CD4-positive, alpha-beta T cell (primary cell): Measurements from ENCODE around the gene ATF7IP. TPM values are rescaled to one million over a fixed set of nuclear protein-coding genes. Genes with fewer than 3 reads are reported as not detected.

Source experiments
- ATAC-seq: fragments of 200-7000 bp; cut with Tn5 transposase; one replicate; pipeline ENCODE4 v1.10.0; 2022; ENCODE audit warnings: mild to moderate bottlenecking; ENCODE audit not compliant: poor library complexity
- CTCF ChIA-PET: fragments of 350-600 bp; sonication (Branson Sonifier 250); formaldehyde crosslinking; loops from one replicate; lab custom pipeline; 2021; ENCODE audit warnings: antibody characterized with exemption, inconsistent platforms; lab: Charles Lee
- POLR2A ChIA-PET: fragments of 350-600 bp; sonication (Branson Sonifier 250); formaldehyde crosslinking; loops from one replicate; lab custom pipeline; 2021; ENCODE audit warnings: antibody characterized with exemption, inconsistent platforms; lab: Charles Lee
- DNase-seq, 14 experiments: peaks; one replicate each; pipeline ENCODE4 v3.0.0-alpha.2; 2013 to 2020; ENCODE audit warnings: mixed read lengths in 2 of 14
- H3K27ac ChIP-seq, 2 donors: one replicate each; pipeline versions ENCODE4 v1.5.1 to v1.7.0; 2013; ENCODE audit warnings: low read length in 2 of 2, low read depth in 1 of 2, mild to moderate bottlenecking in 1 of 2
- H3K27me3 ChIP-seq, 2 experiments: 1 replicate in 1 of 2; 2 replicates in 1 of 2; pipeline versions ENCODE4 v1.6.1 to v1.7.0; 2013; ENCODE audit warnings: low read length in 2 of 2, control low read depth in 1 of 2, mild to moderate bottlenecking in 1 of 2, moderate library complexity in 1 of 2; ENCODE audit not compliant: insufficient read depth in 2 of 2, control insufficient read depth in 1 of 2
- H3K36me3 ChIP-seq: one replicate; pipeline ENCODE4 v1.6.1; 2013; ENCODE audit warnings: low read length, control low read depth; ENCODE audit not compliant: insufficient read depth
- H3K4me1 ChIP-seq: one replicate; pipeline ENCODE4 v1.6.1; 2013; ENCODE audit warnings: low read length, control low read depth; ENCODE audit not compliant: insufficient read depth
- H3K4me3 ChIP-seq: one replicate; pipeline ENCODE4 v1.5.1; 2013; ENCODE audit warnings: mild to moderate bottlenecking, low read length, moderate library complexity
- H3K9me3 ChIP-seq, 2 experiments: 1 replicate in 1 of 2; 2 replicates in 1 of 2; pipeline versions ENCODE4 v1.6.1 to v1.7.0; 2013; ENCODE audit warnings: low read length in 2 of 2, mild to moderate bottlenecking in 2 of 2, control low read depth in 1 of 2, moderate library complexity in 1 of 2; ENCODE audit not compliant: control insufficient read depth in 1 of 2, insufficient read depth in 1 of 2
- H3K27ac Mint-ChIP-seq: one replicate; pipeline ENCODE4 v1.8.0; 2020; ENCODE audit warnings: mixed read lengths
- H3K27me3 Mint-ChIP-seq: one replicate; pipeline ENCODE4 v1.8.0; 2021; ENCODE audit warnings: mixed read lengths
- H3K36me3 Mint-ChIP-seq: one replicate; pipeline ENCODE4 v1.8.0; 2021; ENCODE audit warnings: low read depth, mixed read lengths
- H3K4me1 Mint-ChIP-seq: one replicate; pipeline ENCODE4 v1.8.0; 2021; ENCODE audit warnings: low read depth, mixed read lengths
- H3K4me3 Mint-ChIP-seq: one replicate; pipeline ENCODE4 v1.8.0; 2020; ENCODE audit warnings: mild to moderate bottlenecking, mixed read lengths
- H3K9me3 Mint-ChIP-seq: one replicate; pipeline ENCODE4 v1.8.0; 2020; ENCODE audit warnings: mixed read lengths
- CTCF ChIP-seq: fragments of 200-600 bp; IDR thresholded peaks from one replicate; pipeline ENCODE4 v1.8.0; 2022; ENCODE audit warnings: antibody characterized with exemption, mild to moderate bottlenecking
- intact Hi-C, 2 experiments: fragments of 100-400 bp; cut with DNase I in 1 of 2; cut with micrococcal nuclease in 1 of 2; formaldehyde crosslinking; loops; one replicate each; pipeline versions ENCODE4 v1.15.1 to v1.9.0; 2023 to 2025; cut with DNase I, micrococcal nuclease
- total RNA-seq, 174 experiments: library from RNA in 2 of 174; stranded (reverse) in 2 of 174; gene quantifications; one replicate each; pipeline ENCODE4 v1.2.3 and lab custom pipeline; 2021 to 2026

ATF7IP gene
- total RNA-seq, 2 experiments from 2014 or later = 134 to 143 TPM

GRCh38 chr12:14525964-14526363 is 160.5 kb downstream of the ATF7IP start:
- POLR2A ChIA-PET = no interaction called here
- no peak for ATAC-seq

DNA sequence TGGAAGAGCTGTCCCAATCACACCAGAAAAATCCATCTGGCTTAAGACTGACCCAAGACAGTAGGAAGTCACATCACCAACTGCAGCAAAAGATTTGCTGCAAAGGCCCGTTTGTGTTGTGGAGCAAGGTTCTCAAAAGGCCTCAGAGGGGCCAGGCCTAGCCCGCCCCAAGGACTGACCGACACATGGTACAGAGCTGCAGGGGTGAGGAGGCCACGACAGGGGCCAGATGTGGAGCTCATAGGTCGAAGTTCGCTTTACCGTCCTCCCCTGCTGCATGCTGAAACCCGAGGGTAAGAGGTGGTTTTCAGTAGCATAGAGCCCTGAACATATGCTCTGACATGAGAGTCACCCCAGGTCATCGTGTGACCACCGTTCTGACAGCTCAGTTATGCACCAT is 166.7 kb downstream of the ATF7IP start:
- no peaks in the 10 kb centered on the region for H3K27me3 ChIP-seq
- no peaks in the 10 kb centered on the region for H3K27me3 Mint-ChIP-seq
- TF ChIP-seq CTCF = no peak
- no peaks in the 10 kb centered on the region for H3K4me1 Mint-ChIP-seq
- no peaks in the 10 kb centered on the region for H3K9me3 ChIP-seq
- no peaks in the 10 kb centered on the region for H3K36me3 Mint-ChIP-seq
- intact Hi-C loops = no loop called here
- ChIA-PET POLR2A (no interaction called here), CTCF (no interaction called here)
- no peak for DNase-seq
- no peak overlapping the region for H3K27ac ChIP-seq
- ATAC-seq = no peak
- no peak overlapping the region for H3K27ac Mint-ChIP-seq
- no peak overlapping the region for H3K4me3 ChIP-seq
- H3K9me3 Mint-ChIP-seq = no peaks in the 10 kb centered on the region
- no peaks in the 10 kb centered on the region for H3K36me3 ChIP-seq
- H3K4me3 Mint-ChIP-seq = no peak overlapping the region
- H3K4me1 ChIP-seq = no peaks in the 10 kb centered on the region

More at GRCh38 chr12:14525964-14526363, 160.5 kb downstream of the ATF7IP start:
- Histone ChIP-seq H3K4me3 (no peak overlapping the region), H3K4me1 (no peaks in the 10 kb centered on the region), H3K27ac (no peak overlapping the region), H3K36me3 (no peaks in the 10 kb centered on the region), H3K9me3 (peaks cover 9 to 34% of the 10 kb centered on the region in 2 experiments), H3K27me3 (no peaks in the 10 kb centered on the region)
- CTCF ChIA-PET = no interaction called here
- Mint-ChIP-seq H3K9me3 (peaks cover 15% of the 10 kb centered on the region), H3K4me1 (no peaks in the 10 kb centered on the region), H3K27me3 (no peaks in the 10 kb centered on the region), H3K27ac (no peak overlapping the region), H3K36me3 (peaks cover 4% of the 10 kb centered on the region), H3K4me3 (no peak overlapping the region)
- no peak for TF ChIP-seq CTCF
- DNase-seq = no peak
- intact Hi-C loops = no loop called here

- ChIA-PET POLR2A (interaction anchor here (0.6 kb wide), 1 partner anchor 492 kb away, joined by 4 read pairs; no protein-coding TSS in a partner anchor), CTCF (no interaction called here)
- H3K36me3 ChIP-seq = no peaks in the 10 kb centered on the region
- peaks cover 4% of the 10 kb centered on the region for H3K27me3 Mint-ChIP-seq
- H3K4me1 Mint-ChIP-seq = no peaks in the 10 kb centered on the region
- no peak for ATAC-seq
- no peaks in the 10 kb centered on the region for H3K36me3 Mint-ChIP-seq
- intact Hi-C loops = no loop called here
- DNase-seq = no peak
- no peaks in the 10 kb centered on the region for H3K9me3 ChIP-seq
- H3K27ac Mint-ChIP-seq = no peak overlapping the region
- no peak overlapping the region for H3K27ac ChIP-seq
- TF ChIP-seq CTCF = no peak
- H3K4me3 ChIP-seq = no peak overlapping the region
- no peak overlapping the region for H3K4me3 Mint-ChIP-seq
- no peaks in the 10 kb centered on the region for H3K9me3 Mint-ChIP-seq
- no peaks in the 10 kb centered on the region for H3K27me3 ChIP-seq
- H3K4me1 ChIP-seq = no peaks in the 10 kb centered on the region
These were observed 171.6 kb downstream of the ATF7IP start for GRCh38 chr12:14537088-14537487.
